K562 (cell line): ENCODE measurements around the gene GLRA1. TPM values are rescaled to one million over a fixed set of nuclear protein-coding genes. Genes with fewer than 3 reads are reported as not detected.

ENCODE experiments used
- ATAC-seq: fragments of 200-7000 bp; cut with Tn5 transposase; 3 replicates; pipeline ENCODE4 v1.9.1; 2020; ENCODE audit warnings: moderate library complexity
- BruUV-seq: library from RNA; stranded (reverse); fragments of 400-500 nt; replicated peaks from 2 replicates; lab custom pipeline; 2021; lab: Mats Ljungman, UMichigan
- CTCF ChIA-PET: fragments of 300-600 bp; formaldehyde crosslinking; extraction: SDS; loops from one replicate; lab custom pipeline; 2021; ENCODE audit warnings: low intra/inter-chr PET ratio; lab: Yijun Ruan, JAX
- POLR2A ChIA-PET: fragments of 300-600, 350-650 bp; sonication (Branson Sonifier 250); formaldehyde crosslinking; extraction: SDS; loops from one replicate; lab custom pipeline; 2021; ENCODE audit warnings: antibody characterized with exemption, inconsistent platforms; lab: Yijun Ruan, JAX
- DNase-seq, 4 experiments: peaks; one replicate each; pipeline versions ENCODE4 v3.0.0 to v3.0.0-alpha.2; 2011 to 2018; ENCODE audit warnings: low spot score in 3 of 4, mixed read lengths in 3 of 4; ENCODE audit errors: extremely low read depth in 1 of 4
- FAIRE-seq: peaks from 2 replicates; lab custom pipeline; 2011; peaks lifted over from hg19 to GRCh38; lab: Jason Lieb, UNC
- H2AFZ ChIP-seq: 2 replicates; pipeline ENCODE4 v1.6.0; 2011; ENCODE audit warnings: low read depth, low read length, control low read depth, inconsistent platforms
- H3K27ac ChIP-seq: fragments of 200-600 bp; 3 replicates; pipeline ENCODE4 v1.8.0; 2011; ENCODE audit warnings: low read depth, mild to moderate bottlenecking, control low read depth, inconsistent platforms, low read length, moderate library complexity, mixed read lengths; ENCODE audit errors: extremely low read depth
- H3K27me3 ChIP-seq, 2 experiments: fragments of 300-600 bp in 1 of 2; 2 replicates in 1 of 2; 3 replicates in 1 of 2; pipeline versions ENCODE4 v1.6.0 to v1.8.0; 2011; ENCODE audit warnings: inconsistent platforms in 2 of 2, low read length in 2 of 2, mild to moderate bottlenecking in 1 of 2, mixed read lengths in 1 of 2, moderate library complexity in 1 of 2; ENCODE audit not compliant: control insufficient read depth in 2 of 2, insufficient read depth in 2 of 2
- H3K36me3 ChIP-seq: fragments of 300-600 bp; 3 replicates; pipeline ENCODE4 v1.8.0; 2011; ENCODE audit warnings: mild to moderate bottlenecking, low read length, inconsistent platforms; ENCODE audit not compliant: control insufficient read depth, insufficient read depth
- H3K4me1 ChIP-seq, 2 experiments: fragments of 200-600 bp in 1 of 2; replicated peaks in 1 of 2; 2 replicates in 1 of 2; 3 replicates in 1 of 2; pipeline versions ENCODE4 v1.5.1 to v1.8.0; 2011; ENCODE audit warnings: inconsistent platforms in 2 of 2, low read length in 2 of 2, mild to moderate bottlenecking in 1 of 2, mixed read lengths in 1 of 2, moderate library complexity in 1 of 2; ENCODE audit not compliant: control insufficient read depth in 2 of 2, insufficient read depth in 2 of 2
- H3K4me2 ChIP-seq: 2 replicates; pipeline ENCODE4 v1.6.1; 2011; ENCODE audit warnings: low read length, control low read depth, inconsistent platforms, mixed read lengths; ENCODE audit not compliant: insufficient read depth
- H3K4me3 ChIP-seq: fragments of 200-600 bp; sonication (generic), shearing (Covaris generic); 2 replicates; pipeline ENCODE4 v1.5.1; 2016; ENCODE audit warnings: control low read depth, inconsistent platforms
- H3K79me2 ChIP-seq: fragments of 200-600 bp; 3 replicates; pipeline ENCODE4 v1.8.0; 2011; ENCODE audit warnings: low read length, inconsistent platforms; ENCODE audit not compliant: control insufficient read depth, insufficient read depth
- H3K9ac ChIP-seq, 2 experiments: 2 replicates each; pipeline versions ENCODE4 v1.6.0 to v1.6.1; 2011; ENCODE audit warnings: low read depth in 2 of 2, low read length in 2 of 2, control low read depth in 1 of 2, inconsistent platforms in 1 of 2, mild to moderate bottlenecking in 1 of 2, mixed read lengths in 1 of 2; ENCODE audit not compliant: insufficient read depth in 1 of 2
- H3K9me1 ChIP-seq: one replicate; pipeline ENCODE4 v1.6.0; 2011; ENCODE audit warnings: inconsistent platforms, mild to moderate bottlenecking, low read length, moderate library complexity; ENCODE audit not compliant: control insufficient read depth, insufficient read depth
- H3K9me3 ChIP-seq: replicated peaks from 2 replicates; pipeline ENCODE4 v1.5.1; 2011; ENCODE audit warnings: low read depth, low read length, inconsistent platforms; ENCODE audit not compliant: control insufficient read depth, insufficient read depth
- H4K20me1 ChIP-seq: replicated peaks from 2 replicates; pipeline ENCODE4 v1.6.1; 2011; ENCODE audit warnings: low read length, inconsistent platforms, mixed read lengths; ENCODE audit not compliant: control insufficient read depth, insufficient read depth
- ATF1 ChIP-seq, 2 experiments: fragments of 450-650 bp in 1 of 2; IDR thresholded peaks; 2 replicates each; pipeline ENCODE4 v1.6.1; 2016; ENCODE audit warnings: missing compliant biosample characterization in 1 of 2, missing genetic modification characterization in 1 of 2
- BACH1 ChIP-seq: fragments of 200-800 bp; sonication (Bioruptor generic); IDR thresholded peaks from 2 replicates; pipeline ENCODE4 v1.6.1; 2016; ENCODE audit warnings: missing genetic modification characterization, missing compliant biosample characterization
- ETV6 ChIP-seq, 3 experiments: fragments of 150-350 bp in 1 of 3; sonication (generic) in 1 of 3; formaldehyde crosslinking in 1 of 3; IDR thresholded peaks; 2 replicates each; pipeline versions ENCODE4 v1.6.1 to v1.8.0; 2014 to 2022; ENCODE audit warnings: borderline replicate concordance in 2 of 3, low read depth in 2 of 3, antibody characterized with exemption in 1 of 3, low read length in 1 of 3, mild to moderate bottlenecking in 1 of 3, missing genetic modification reagents in 1 of 3
- NCOA4 ChIP-seq: fragments of 450-650 bp; IDR thresholded peaks from 2 replicates; pipeline ENCODE4 v1.6.1; 2018; ENCODE audit warnings: mild to moderate bottlenecking; ENCODE audit not compliant: partially characterized antibody
- OTX1 ChIP-seq: fragments of 450-650 bp; formaldehyde crosslinking; IDR thresholded peaks from 2 replicates; pipeline ENCODE4 v1.4.0; 2022; ENCODE audit warnings: mild to moderate bottlenecking
- SIN3A ChIP-seq, 2 experiments: fragments of 150-350 bp in 1 of 2; IDR thresholded peaks; 2 replicates each; pipeline ENCODE4 v1.6.1; 2011 to 2016; ENCODE audit warnings: borderline replicate concordance in 2 of 2, low read depth in 2 of 2, low read length in 2 of 2, mild to moderate bottlenecking in 2 of 2, moderate library complexity in 2 of 2; ENCODE audit not compliant: control insufficient read depth in 1 of 2
- WGBS: fragments of 100-300 bp; shearing (Covaris generic); methylation state at CpG from one replicate; pipeline ENCODE4 v1.1.6; 2016; ENCODE audit warnings: low coverage, mixed read lengths; ENCODE audit not compliant: insufficient coverage; ENCODE audit errors: missing lambda C conversion rate; 5-methylcytosine and 5-hydroxymethylcytosine counted together
- in situ Hi-C: fragments of 300-500 bp; cut with MboI; formaldehyde crosslinking; loops from 4 replicates; pipeline ENCODE4 v1.15.0; 2018; ENCODE audit warnings: inconsistent platforms, mixed read lengths
- intact Hi-C: fragments of 100-400 bp; cut with micrococcal nuclease; formaldehyde crosslinking; loops from 2 replicates; pipeline ENCODE4 v1.14.2; 2022
- polyA plus RNA-seq, 8 experiments: library from polyadenylated mRNA; depleted of rRNA in 4 of 8; stranded (reverse) in 5 of 8; unstranded in 3 of 8; fragments of >200 nt; fragmentation: Nextera tagmentation in 2 of 8; fragmentation: Illumina TruSeq in 1 of 8; extraction: Ambion mirVana in 2 of 8; extraction: Trizol in 1 of 8; gene quantifications; 2 replicates each; pipeline versions ENCODE4 v1.2.1 to v1.2.3, GENCODE V29; 2011 to 2014; ENCODE audit warnings: inconsistent platforms in 1 of 8, missing spikeins in 1 of 8
- total RNA-seq, 7 experiments: library from RNA; depleted of rRNA in 6 of 7; stranded (reverse); fragments of >200 nt in 6 of 7; fragmentation: Illumina TruSeq in 2 of 7; extraction: Trizol in 2 of 7; gene quantifications; 2 replicates each; pipeline versions ENCODE4 v1.2.1 to v1.2.3, GENCODE V29; 2011 to 2021; ENCODE audit warnings: low replicate concordance in 1 of 7
- TF ChIP-seq, protein P1 (sequence below): fragments of 450-650 bp; formaldehyde crosslinking; IDR thresholded peaks from 2 replicates; pipeline ENCODE4 v1.4.0; 2020; ENCODE audit warnings: mild to moderate bottlenecking, moderate library complexity
- TF ChIP-seq, protein P2 (sequence below): fragments of 200-800 bp; sonication (Bioruptor generic); IDR thresholded peaks from 2 replicates; pipeline ENCODE4 v1.6.1; 2017; ENCODE audit warnings: missing genetic modification characterization, missing compliant biosample characterization

The GLRA1 gene
- total and polyA plus RNA-seq, 9 of the 15 experiments (the other 6 are each of a cell fraction or from before 2014, with no cell fraction given): not detected

DNA sequence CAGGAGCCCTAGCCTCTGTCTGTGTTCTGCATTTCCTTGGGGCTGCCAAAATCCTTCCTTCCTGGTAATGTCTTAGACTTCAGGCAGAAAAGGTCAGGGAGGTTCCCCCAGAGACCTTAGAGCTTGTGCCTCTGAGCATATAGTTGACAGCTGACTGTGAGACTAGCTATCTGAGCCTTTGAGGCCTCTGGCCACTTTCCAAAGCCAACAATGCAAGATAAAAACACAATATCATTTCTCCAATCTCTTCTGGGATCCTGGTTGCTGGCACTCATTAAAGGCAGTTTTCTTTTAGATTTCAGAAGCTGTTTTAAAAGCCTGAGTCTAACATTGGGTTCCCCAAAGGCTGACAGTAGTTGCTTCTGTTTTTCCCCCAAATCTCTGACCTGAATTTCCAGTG lies 13.2 kb upstream of the GLRA1 start (continued):
- TF ChIP-seq, protein P1, sequence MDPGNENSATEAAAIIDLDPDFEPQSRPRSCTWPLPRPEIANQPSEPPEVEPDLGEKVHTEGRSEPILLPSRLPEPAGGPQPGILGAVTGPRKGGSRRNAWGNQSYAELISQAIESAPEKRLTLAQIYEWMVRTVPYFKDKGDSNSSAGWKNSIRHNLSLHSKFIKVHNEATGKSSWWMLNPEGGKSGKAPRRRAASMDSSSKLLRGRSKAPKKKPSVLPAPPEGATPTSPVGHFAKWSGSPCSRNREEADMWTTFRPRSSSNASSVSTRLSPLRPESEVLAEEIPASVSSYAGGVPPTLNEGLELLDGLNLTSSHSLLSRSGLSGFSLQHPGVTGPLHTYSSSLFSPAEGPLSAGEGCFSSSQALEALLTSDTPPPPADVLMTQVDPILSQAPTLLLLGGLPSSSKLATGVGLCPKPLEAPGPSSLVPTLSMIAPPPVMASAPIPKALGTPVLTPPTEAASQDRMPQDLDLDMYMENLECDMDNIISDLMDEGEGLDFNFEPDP (CRISPR knock-in tag): no peak
- TF ChIP-seq, all 486 proteins: peak for 0

DNA sequence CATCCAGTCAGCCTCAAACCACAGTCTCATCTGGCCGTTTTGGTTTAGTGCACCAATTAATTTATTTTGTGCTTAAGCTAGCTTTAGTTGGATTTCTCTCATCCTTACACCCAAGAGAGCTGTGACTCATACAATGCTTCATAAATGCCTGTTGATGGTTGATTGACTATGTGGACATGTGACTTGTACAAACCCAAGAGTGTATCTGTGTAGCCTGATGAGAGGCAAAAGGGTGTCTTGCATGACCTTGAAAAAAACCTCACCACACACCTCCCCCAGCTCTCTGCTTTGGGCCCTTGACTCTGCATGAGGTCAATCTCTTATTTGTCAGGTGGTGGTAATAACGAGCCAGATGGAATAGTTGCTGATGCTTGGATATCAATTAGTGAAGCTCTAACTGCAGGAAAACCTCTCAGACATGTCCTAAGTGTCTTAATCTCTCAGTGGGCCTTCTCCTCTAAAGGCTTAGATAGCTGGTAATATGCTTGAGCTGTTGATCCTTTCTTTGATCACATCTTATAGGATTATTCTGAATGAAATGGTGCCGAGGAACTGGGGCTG lies 10.6 kb upstream of the GLRA1 start:
- Histone ChIP-seq H3K9me1 (no peaks in the 10 kb centered on the region), H2AFZ (no peak overlapping the region), H3K27me3 (no peaks in the 10 kb centered on the region), H3K4me3 (no peak overlapping the region), H3K4me2 (no peak overlapping the region), H4K20me1 (no peaks in the 10 kb centered on the region), H3K27ac (no peak overlapping the region), H3K36me3 (no peaks in the 10 kb centered on the region), H3K4me1 (no peaks in the 10 kb centered on the region), H3K79me2 (no peaks in the 10 kb centered on the region), H3K9ac (no peak overlapping the region), H3K9me3 (no peaks in the 10 kb centered on the region; the same call in 1 of the 2 replicates)
- no peak for TF ChIP-seq ETV6 (IDR thresholded peaks at IDR 0.05; ENCODE audit: borderline replicate concordance in 1 of 2, low read depth in 2 of 2, low read length in 1 of 2)
- no peak for TF ChIP-seq ETV6 (CRISPR knock-in tag; IDR thresholded peaks at IDR 0.05; ENCODE audit: borderline replicate concordance)
- TF ChIP-seq SIN3A (IDR thresholded peaks at IDR 0.05; ENCODE audit: borderline replicate concordance in 2 of 2, control insufficient read depth in 1 of 2, low read depth in 2 of 2, low read length in 2 of 2): no peak
- no peak for TF ChIP-seq OTX1
- no peak for TF ChIP-seq NCOA4
- TF ChIP-seq BACH1 (tag): no peak
- TF ChIP-seq, protein P2, sequence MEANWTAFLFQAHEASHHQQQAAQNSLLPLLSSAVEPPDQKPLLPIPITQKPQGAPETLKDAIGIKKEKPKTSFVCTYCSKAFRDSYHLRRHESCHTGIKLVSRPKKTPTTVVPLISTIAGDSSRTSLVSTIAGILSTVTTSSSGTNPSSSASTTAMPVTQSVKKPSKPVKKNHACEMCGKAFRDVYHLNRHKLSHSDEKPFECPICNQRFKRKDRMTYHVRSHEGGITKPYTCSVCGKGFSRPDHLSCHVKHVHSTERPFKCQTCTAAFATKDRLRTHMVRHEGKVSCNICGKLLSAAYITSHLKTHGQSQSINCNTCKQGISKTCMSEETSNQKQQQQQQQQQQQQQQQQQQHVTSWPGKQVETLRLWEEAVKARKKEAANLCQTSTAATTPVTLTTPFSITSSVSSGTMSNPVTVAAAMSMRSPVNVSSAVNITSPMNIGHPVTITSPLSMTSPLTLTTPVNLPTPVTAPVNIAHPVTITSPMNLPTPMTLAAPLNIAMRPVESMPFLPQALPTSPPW (CRISPR knock-in tag): no peak
- no peak for TF ChIP-seq ATF1 (CRISPR knock-in tag; IDR thresholded peaks at IDR 0.05)
- TF ChIP-seq ATF1 (tag; IDR thresholded peaks at IDR 0.05): no peak
- ChIA-PET CTCF (no interaction called here), POLR2A (interaction anchor here (0.7 kb wide), 1 partner anchor 12 kb away, joined by 4 read pairs; no protein-coding TSS in a partner anchor)
- intact Hi-C loops (no loop called here), in situ Hi-C loops (no loop called here)
- FAIRE-seq: no peak
- no peak for DNase-seq
- BruUV-seq: no TSS peak
- no peak for ATAC-seq
- 0% methylated on average over 3 of the region's 3 CpGs for WGBS
